ENCODE measurements around the gene MYBPC2.

DNA sequence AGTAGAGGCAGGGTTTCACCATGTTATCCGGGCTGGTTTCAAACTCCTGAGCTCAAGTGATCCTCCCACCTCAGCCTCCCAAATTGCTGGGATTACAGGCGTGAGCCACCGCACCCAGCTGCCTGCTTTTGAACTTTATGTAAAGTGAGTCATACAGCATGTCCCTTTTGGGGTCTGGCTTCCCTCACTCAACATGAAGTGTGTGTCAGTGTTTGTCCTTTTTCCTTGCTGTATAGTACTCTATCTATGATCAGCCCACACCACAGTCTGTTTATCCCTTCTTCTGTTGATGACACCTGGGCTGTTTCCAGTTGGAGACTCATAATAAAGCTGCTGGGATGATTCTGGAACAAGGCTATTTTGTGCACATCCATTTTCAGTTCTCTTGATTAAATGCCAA lies 11.9 kb upstream of the MYBPC2 start:
- TF ChIP-seq EZH2 (IDR thresholded peaks at IDR 0.05) (no peak), POLR2AphosphoS5 (IDR thresholded peaks at IDR 0.05; ENCODE audit: borderline replicate concordance, low read depth, low read length) (no peak)

Measured in SK-N-MC (cell line).